GM21515 (cell line): ENCODE data around the gene EMC1.
"Not testable (repeated sequence)": the region's sequence is repeated elsewhere in the genome, so short reads cannot be mapped to it uniquely, and the experiment has no call there.

Source experiments
- ATAC-seq: cut with Tn5 transposase; IDR thresholded peaks from one replicate; pipeline ENCODE4 v1.9.1; 2021; ENCODE audit not compliant: unreplicated experiment

Gene EMC1

GRCh38 chr1:19220080-19220846 is 31.1 kb downstream of the EMC1 start:
- ATAC-seq, result no peak

DNA sequence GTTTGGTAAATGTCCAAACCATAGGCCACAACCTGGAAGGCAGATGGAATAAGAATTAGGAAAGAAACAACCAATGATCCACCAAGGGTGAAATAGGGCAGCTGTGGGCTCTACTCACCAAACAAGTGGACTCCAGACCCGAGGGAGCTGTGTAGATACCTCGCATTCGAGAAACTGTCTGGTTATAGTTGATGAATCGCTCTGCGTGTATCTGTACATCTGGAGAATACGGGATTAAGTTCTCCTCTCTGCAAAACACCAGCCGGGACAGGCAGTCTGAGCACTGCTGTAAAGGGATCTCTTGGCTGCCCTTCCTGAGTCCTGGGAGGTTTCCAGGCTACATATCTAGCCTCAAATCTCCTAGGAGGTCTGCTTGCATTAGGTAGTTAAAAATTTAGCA is 31.9 kb downstream of the EMC1 start:
- ATAC-seq, result no peak

DNA sequence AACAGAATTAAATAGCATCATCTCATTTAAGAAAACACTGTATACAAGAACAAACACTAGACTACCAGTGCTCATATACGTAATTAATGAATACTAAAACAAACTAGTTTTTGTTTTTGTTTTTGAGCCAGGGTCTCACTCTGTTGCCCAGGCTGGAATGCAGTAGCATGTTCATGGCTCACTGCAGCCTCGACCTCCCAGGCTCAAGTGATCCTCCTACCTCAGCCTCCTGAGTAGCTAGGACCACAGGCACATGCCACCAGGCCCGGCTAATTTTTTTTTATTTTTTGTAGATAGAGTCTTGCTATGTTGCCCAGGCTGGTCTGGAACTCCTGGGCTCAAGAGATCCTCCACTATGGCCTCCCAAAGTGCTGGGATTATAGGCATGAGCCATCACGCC is 34.7 kb downstream of the EMC1 start:
- ATAC-seq, result not testable (repeated sequence)

DNA sequence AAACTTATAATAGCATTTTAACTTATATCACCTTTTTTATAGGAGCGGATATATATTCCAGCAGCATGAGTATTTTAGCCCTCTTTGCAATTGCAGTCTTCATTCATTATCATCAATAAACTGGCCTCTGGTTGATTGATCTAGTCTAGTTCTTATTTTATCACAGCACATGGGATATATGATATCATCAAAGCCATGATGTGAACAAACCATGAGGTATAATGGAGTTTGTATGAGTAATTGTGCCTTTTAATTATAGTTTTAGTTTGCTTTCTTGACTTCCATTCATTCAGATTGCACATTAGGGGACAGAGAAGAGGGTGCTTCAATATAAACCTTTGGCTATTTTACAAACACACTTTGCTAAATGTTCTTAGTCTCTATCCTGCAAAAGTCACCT is 37.7 kb downstream of the EMC1 start:
- ATAC-seq, result no peak

DNA sequence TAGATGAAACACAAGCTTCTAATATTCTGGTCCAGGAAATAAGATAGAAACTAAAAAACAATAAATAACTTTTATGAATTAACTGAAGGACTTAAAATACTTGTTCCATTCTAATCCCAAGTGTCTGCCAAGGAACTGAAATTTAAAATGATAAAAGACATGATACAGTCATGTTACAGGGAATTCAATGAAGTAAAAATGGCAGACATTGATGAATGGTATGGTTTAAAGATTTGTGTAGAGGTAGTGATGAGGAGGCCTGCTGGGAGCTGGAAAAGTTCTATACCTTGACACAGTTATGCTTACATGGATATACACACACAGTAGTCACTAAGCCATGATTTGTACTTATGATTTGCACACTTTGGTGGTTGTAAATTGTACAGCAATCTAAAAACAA is 39.2 kb downstream of the EMC1 start:
- ATAC-seq, result no peak

GRCh38 chr1:19210772-19211549 is 40.4 kb downstream of the EMC1 start:
- no peak for ATAC-seq

GRCh38 chr1:19209990-19210771 is 41.1 kb downstream of the EMC1 start, which contains the start of gene UBR4:
TSS of gene UBR4 (minus strand) at chr1:19210266. CDS start at chr1:19210248, 18 bp downstream.
- ATAC-seq, result peak; percentile 75

DNA sequence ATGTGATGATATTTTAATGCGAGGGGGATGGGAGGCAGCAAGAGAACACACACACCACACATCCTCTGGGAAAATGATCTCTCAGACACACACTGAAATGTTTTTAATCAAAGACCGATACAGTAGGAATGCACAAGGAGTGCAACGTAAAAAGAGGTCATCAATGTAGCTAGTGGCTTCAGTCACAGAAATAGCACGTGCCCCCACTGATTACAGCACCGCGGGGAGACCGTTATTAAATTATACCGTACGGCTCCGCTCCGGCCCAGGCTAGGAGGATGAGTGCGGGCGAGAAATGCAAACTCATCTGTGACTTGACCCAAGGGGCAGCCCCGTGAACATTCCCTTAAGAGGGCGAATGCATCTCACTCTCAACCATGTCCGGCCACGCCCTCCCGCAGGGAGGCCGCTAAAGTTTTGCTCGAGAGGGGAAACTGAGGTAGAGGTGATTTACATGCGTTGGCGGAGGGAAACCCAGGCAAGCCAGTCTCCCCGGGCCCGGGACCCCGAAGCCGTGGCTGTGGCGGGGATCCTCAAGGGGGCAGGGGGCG is 41.8 kb downstream of the EMC1 start:
- peak; percentile 50 for ATAC-seq

- no peak for ATAC-seq
These were observed 42.5 kb downstream of the EMC1 start for GRCh38 chr1:19208710-19209438.

DNA sequence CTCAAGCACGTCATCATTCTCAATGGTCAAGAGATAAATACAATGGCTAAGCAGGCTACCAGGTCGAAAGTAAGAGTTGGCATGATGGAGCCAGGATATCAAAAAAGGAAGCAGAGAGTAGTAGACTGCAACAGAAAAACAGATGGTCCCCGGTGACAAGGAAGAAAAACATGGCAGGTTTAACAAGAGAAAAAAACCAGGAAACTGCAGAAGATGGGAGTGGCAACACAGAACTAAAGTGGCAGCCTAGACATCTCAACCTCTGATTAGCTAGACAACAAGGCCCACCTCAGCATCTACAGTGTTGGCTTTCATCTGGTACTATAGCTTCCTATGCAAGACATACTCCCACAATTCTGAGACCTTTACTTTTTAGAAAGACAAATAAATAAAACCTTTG is 44.4 kb downstream of the EMC1 start:
- ATAC-seq, result no peak

- no peak for ATAC-seq
These were observed 45.5 kb downstream of the EMC1 start for GRCh38 chr1:19205845-19206244.

DNA sequence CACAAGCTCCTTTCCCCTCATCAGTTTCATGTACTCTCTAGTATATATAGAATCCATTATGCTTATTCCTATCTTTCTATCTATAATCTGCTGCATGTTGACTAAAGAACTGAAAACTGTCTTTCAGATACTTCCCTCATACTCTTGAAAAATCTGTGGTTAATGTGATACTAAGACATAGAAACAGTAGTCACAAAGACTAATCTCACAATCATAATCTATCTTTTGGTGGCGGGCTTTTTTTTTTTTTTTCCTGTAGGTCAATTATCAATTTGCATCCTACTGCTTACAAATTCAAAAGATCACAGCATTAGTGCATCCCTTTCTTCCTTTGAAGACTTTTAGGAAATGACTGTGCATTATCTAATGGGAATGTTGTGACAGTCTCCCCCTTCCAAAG is 45.9 kb downstream of the EMC1 start:
- ATAC-seq, result no peak

DNA sequence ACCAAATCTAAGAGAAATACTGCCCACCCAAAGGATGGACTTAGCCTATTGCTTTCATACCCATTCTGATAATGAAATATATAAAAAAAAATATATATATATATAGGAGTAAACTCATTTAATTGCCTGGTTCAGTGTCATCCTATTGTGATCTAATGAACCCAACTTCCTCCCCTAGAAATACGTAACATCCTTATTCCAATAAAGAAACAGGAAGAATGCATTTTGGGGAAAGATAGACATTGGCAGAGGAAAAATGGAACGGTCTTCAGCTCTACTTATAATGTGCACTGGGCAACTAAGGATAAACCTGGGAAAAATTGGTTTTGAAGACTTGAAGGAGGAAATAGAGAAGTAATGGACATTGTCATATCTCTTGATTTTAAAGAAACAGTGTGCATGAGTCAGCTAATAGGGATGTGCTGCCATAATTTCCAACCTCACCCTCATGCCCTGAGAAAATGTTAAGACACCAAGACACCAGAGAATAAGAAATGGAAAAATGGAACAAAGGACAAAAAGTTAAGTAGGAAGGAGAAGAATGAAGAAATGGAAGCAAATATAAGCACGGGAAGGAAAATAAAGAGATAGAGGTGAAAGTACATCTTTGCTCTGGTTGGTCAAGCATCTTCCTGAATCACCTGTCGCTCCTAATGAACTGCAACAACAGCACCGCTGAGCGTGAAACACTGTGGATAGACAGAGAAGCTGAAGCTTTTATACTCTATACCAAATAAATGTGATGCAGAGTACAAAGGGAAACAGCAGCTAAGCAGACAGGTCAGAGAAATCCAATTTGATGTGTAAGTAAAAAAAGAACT is 46.7 kb downstream of the EMC1 start:
- no peak for ATAC-seq

DNA sequence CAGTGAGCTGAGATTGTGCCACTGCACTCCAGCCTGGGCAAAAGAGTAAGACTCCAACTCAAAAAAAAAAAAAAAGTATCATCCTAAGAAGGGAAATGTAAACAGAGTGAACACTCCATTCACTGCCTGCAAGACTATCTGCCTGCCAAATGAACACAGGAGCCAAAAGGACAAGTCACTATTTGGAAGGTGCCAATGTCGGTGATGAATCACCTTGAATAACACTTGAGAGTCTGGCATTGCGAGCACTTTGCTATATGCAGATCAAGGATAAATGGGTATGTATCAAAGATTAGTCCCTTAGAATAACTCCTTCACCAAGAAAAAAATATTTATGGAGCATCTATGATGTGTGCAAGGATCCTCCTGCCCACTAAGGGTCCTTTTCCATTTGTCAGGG is 47.9 kb downstream of the EMC1 start:
- no peak for ATAC-seq

DNA sequence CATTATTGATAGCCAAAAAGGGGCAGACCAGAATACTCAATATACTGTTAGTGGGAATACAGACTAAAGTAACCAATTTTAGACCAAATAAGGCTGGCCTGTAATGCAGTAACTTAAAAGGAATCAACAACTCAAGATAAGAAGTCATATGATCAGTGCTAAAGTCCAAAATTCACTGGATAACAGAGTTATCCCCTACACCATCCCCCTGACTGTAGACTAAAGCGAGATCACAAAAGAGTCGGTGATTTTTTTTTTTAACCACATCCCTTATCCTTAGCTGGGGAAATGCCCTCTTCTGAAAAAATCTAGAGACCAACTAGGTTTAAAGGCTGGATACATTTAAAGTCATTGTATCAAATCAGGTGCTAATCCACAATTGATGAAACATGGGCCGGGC is 48.9 kb downstream of the EMC1 start:
- no peak for ATAC-seq

DNA sequence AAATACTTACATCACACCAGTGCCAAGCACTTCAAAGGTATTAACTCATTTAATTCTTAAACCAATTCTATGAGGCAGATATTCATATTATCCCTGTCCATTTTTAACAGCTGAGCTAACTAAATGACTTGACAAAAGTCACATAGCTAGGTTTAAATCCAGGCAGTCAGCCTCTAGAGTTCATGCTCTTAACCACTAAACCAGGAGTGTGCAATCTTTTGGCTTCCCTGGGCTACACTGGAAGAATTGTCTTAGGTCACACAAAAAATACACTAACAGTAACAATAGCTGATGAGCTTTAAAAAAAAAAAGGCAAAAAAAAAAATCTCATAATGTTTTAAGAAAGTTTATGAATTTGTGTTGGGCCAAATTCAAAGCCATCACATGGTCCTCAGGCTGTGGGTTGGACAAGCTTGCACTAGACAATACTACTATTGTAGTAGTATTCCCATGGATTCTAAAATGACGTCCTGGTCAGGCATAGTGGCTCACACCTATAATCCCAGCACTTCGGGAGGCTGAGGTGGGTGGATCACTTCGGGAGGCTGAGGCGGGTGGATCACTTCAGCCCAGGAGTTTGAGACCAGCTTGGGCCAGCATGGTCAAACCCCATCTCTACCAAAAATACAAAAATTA is 51.2 kb downstream of the EMC1 start:
- no peak for ATAC-seq

GRCh38 chr1:19199329-19199968 is 51.9 kb downstream of the EMC1 start:
- no peak for ATAC-seq

DNA sequence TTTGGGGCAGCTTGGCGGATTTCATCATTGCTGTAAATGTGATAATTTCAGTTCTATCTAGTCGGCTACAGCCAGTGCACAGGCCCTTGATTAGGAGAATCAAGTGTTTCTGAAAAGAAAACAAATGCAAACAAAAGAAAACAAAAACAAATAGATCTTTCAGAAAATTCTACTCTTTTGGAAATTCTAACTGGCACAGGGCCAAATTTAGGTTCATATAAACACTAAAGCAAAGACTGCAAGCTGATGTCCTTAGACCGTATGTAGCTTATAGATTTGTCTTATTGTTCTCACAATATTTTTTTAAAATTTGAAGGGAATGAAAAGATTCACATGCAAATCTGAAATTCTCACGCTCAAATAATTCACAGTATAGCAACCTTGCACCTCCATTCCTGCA is 52.5 kb downstream of the EMC1 start:
- no peak for ATAC-seq

DNA sequence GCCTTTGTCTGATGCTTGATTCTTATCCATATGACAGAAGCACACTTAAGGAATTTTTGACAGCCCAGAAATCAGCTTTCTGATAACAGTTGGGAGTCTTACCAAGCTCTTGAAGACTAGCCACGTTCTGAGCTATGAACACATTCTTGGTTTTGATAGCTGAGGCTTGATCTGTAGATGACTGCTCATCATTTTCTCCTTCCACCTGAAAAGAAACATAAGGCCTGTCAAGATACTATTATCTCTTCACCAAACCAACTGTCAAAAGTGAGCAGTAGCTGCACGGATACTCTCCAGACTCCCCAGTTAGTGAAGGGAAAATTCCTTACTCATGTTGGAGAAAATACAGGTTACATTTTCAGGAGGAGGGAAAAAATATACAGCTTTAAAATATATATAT is 53.5 kb downstream of the EMC1 start:
- ATAC-seq, result no peak
